ENCODE measurements around the gene FNBP1.

Gene FNBP1

GRCh38 chr9:129946246-129946995, 96.6 kb downstream of the FNBP1 start:
- H2BK12ac ChIP-seq (ENCODE audit: low read length): no peak overlapping the region
- no peak overlapping the region for H2BK15ac ChIP-seq (ENCODE audit: low read length)
- H2AK5ac ChIP-seq (ENCODE audit: low read depth, low read length): no peak overlapping the region
- no peak overlapping the region for H4K91ac ChIP-seq (ENCODE audit: low read depth, low read length, poor library complexity)
- H3K27me3 ChIP-seq (ENCODE audit: control insufficient read depth in 3 of 3, insufficient read depth in 3 of 3, low read depth in 1 of 3, low read length in 3 of 3): no peaks in the 10 kb centered on the region
- H3K4me1 ChIP-seq (ENCODE audit: control insufficient read depth in 2 of 2, insufficient read depth in 1 of 2, low read depth in 1 of 2, low read length in 2 of 2): no peaks in the 10 kb centered on the region
- no peak overlapping the region for H3K4me2 ChIP-seq (ENCODE audit: insufficient read depth, low read length, poor library complexity, severe bottlenecking)
- no peak overlapping the region for H3K18ac ChIP-seq (ENCODE audit: low read length)
- H3K14ac ChIP-seq (ENCODE audit: low read length): no peak overlapping the region
- no peak for DNase-seq (ENCODE audit: low spot score)
- no peaks in the 10 kb centered on the region for H3K79me1 ChIP-seq (ENCODE audit: low read depth, low read length)
- no peak overlapping the region for H3K9ac ChIP-seq (ENCODE audit: low read depth, low read length, poor library complexity)
- H2AFZ ChIP-seq (ENCODE audit: low read length): no peak overlapping the region
- no peak overlapping the region for H4K8ac ChIP-seq (ENCODE audit: low read depth, low read length)
- peaks cover 6 to 9% of the 10 kb centered on the region in 2 donors for H3K9me3 ChIP-seq (replicated peaks in 1 of 2; ENCODE audit: control insufficient read depth in 2 of 2, insufficient read depth in 1 of 2, low read depth in 1 of 2, low read length in 2 of 2)
- no peak overlapping the region for H3K23ac ChIP-seq (ENCODE audit: low read depth, low read length, poor library complexity)
- peaks cover 0 to 14% of the 10 kb centered on the region in 2 donors for H3K36me3 ChIP-seq (replicated peaks in 1 of 2; ENCODE audit: control insufficient read depth in 2 of 2, insufficient read depth in 2 of 2, low read length in 2 of 2)
- WGBS, 2 donors (ENCODE audit: extremely low coverage in 2 of 2, insufficient read length in 2 of 2, insufficient replicate concordance in 1 of 2): no CpG with 5 or more reads among the region's 6 CpGs
- no peak overlapping the region for H3K4me3 ChIP-seq (ENCODE audit: low read length in 2 of 2)
- H3K27ac ChIP-seq (replicated peaks; ENCODE audit: low read length): no peak overlapping the region
- H2BK120ac ChIP-seq (ENCODE audit: low read depth, low read length): no peak overlapping the region
- H2BK5ac ChIP-seq (ENCODE audit: low read length): no peak overlapping the region
- H3K4ac ChIP-seq (ENCODE audit: low read length): no peak overlapping the region

GRCh38 chr9:129945314-129945713, 97.7 kb downstream of the FNBP1 start:
- Histone ChIP-seq H3K9me3 (replicated peaks in 1 of 2; ENCODE audit: control insufficient read depth in 2 of 2, insufficient read depth in 1 of 2, low read depth in 1 of 2, low read length in 2 of 2) (peaks cover 6 to 10% of the 10 kb centered on the region in 2 donors), H2BK120ac (ENCODE audit: low read depth, low read length) (no peak overlapping the region), H3K23ac (ENCODE audit: low read depth, low read length, poor library complexity) (no peak overlapping the region), H3K4me1 (ENCODE audit: control insufficient read depth in 2 of 2, insufficient read depth in 1 of 2, low read depth in 1 of 2, low read length in 2 of 2) (no peaks in the 10 kb centered on the region), H2BK15ac (ENCODE audit: low read length) (no peak overlapping the region), H3K27ac (replicated peaks; ENCODE audit: low read length) (no peak overlapping the region), H2AK5ac (ENCODE audit: low read depth, low read length) (no peak overlapping the region), H2AFZ (ENCODE audit: low read length) (no peak overlapping the region), H3K4me2 (ENCODE audit: insufficient read depth, low read length, poor library complexity, severe bottlenecking) (no peak overlapping the region), H3K4me3 (ENCODE audit: low read length in 2 of 2) (no peak overlapping the region), H3K4ac (ENCODE audit: low read length) (no peak overlapping the region), H3K79me1 (ENCODE audit: low read depth, low read length) (no peaks in the 10 kb centered on the region), H3K9ac (ENCODE audit: low read depth, low read length, poor library complexity) (no peak overlapping the region), H3K14ac (ENCODE audit: low read length) (no peak overlapping the region), H2BK12ac (ENCODE audit: low read length) (no peak overlapping the region), H2BK5ac (ENCODE audit: low read length) (no peak overlapping the region), H4K91ac (ENCODE audit: low read depth, low read length, poor library complexity) (no peak overlapping the region), H4K8ac (ENCODE audit: low read depth, low read length) (no peak overlapping the region), H3K18ac (ENCODE audit: low read length) (no peak overlapping the region), H3K27me3 (ENCODE audit: control insufficient read depth in 3 of 3, insufficient read depth in 3 of 3, low read depth in 1 of 3, low read length in 3 of 3) (no peaks in the 10 kb centered on the region), H3K36me3 (replicated peaks in 1 of 2; ENCODE audit: control insufficient read depth in 2 of 2, insufficient read depth in 2 of 2, low read length in 2 of 2) (peaks cover 0 to 14% of the 10 kb centered on the region in 2 donors)
- no CpG with 5 or more reads among the region's 3 CpGs for WGBS, 2 donors (ENCODE audit: extremely low coverage in 2 of 2, insufficient read length in 2 of 2, insufficient replicate concordance in 1 of 2)
- no peak for DNase-seq (ENCODE audit: low spot score)

- H3K27ac ChIP-seq (replicated peaks; ENCODE audit: low read length): no peak overlapping the region
Measured at GRCh38 chr9:129944506-129945116, 98.4 kb downstream of the FNBP1 start.

GRCh38 chr9:129939431-129939830, 103.6 kb downstream of the FNBP1 start:
- H2AFZ ChIP-seq (ENCODE audit: low read length): no peak overlapping the region
- no peak overlapping the region for H3K4me3 ChIP-seq (ENCODE audit: low read length in 2 of 2)
- H3K14ac ChIP-seq (ENCODE audit: low read length): no peak overlapping the region
- no peaks in the 10 kb centered on the region for H3K79me1 ChIP-seq (ENCODE audit: low read depth, low read length)
- H2BK15ac ChIP-seq (ENCODE audit: low read length): no peak overlapping the region
- H2BK120ac ChIP-seq (ENCODE audit: low read depth, low read length): no peak overlapping the region
- no peak overlapping the region for H4K91ac ChIP-seq (ENCODE audit: low read depth, low read length, poor library complexity)
- no CpG with 5 or more reads among the region's 2 CpGs for WGBS, 2 donors (ENCODE audit: extremely low coverage in 2 of 2, insufficient read length in 2 of 2, insufficient replicate concordance in 1 of 2)
- no peaks in the 10 kb centered on the region for H3K36me3 ChIP-seq (replicated peaks in 1 of 2; ENCODE audit: control insufficient read depth in 2 of 2, insufficient read depth in 2 of 2, low read length in 2 of 2)
- DNase-seq (ENCODE audit: low spot score): no peak
- no peak overlapping the region for H2BK12ac ChIP-seq (ENCODE audit: low read length)
- H3K23ac ChIP-seq (ENCODE audit: low read depth, low read length, poor library complexity): no peak overlapping the region
- no peak overlapping the region for H2AK5ac ChIP-seq (ENCODE audit: low read depth, low read length)
- peaks cover 0 to 6% of the 10 kb centered on the region in 2 donors for H3K4me1 ChIP-seq (ENCODE audit: control insufficient read depth in 2 of 2, insufficient read depth in 1 of 2, low read depth in 1 of 2, low read length in 2 of 2)
- H4K8ac ChIP-seq (ENCODE audit: low read depth, low read length): no peak overlapping the region
- H3K9ac ChIP-seq (ENCODE audit: low read depth, low read length, poor library complexity): no peak overlapping the region
- peaks cover 6 to 10% of the 10 kb centered on the region in 2 donors for H3K9me3 ChIP-seq (replicated peaks in 1 of 2; ENCODE audit: control insufficient read depth in 2 of 2, insufficient read depth in 1 of 2, low read depth in 1 of 2, low read length in 2 of 2)
- no peak overlapping the region for H3K4me2 ChIP-seq (ENCODE audit: insufficient read depth, low read length, poor library complexity, severe bottlenecking)
- no peaks in the 10 kb centered on the region for H3K27me3 ChIP-seq (ENCODE audit: control insufficient read depth in 3 of 3, insufficient read depth in 3 of 3, low read depth in 1 of 3, low read length in 3 of 3)
- H3K4ac ChIP-seq (ENCODE audit: low read length): no peak overlapping the region
- H3K18ac ChIP-seq (ENCODE audit: low read length): no peak overlapping the region
- H3K27ac ChIP-seq (replicated peaks; ENCODE audit: low read length): no peak overlapping the region
- no peak overlapping the region for H2BK5ac ChIP-seq (ENCODE audit: low read length)

More at GRCh38 chr9:129944506-129945116, 98.4 kb downstream of the FNBP1 start:
- Histone ChIP-seq H3K4ac (ENCODE audit: low read length) (no peak overlapping the region), H2BK12ac (ENCODE audit: low read length) (no peak overlapping the region), H2BK15ac (ENCODE audit: low read length) (no peak overlapping the region), H2BK120ac (ENCODE audit: low read depth, low read length) (no peak overlapping the region), H3K27me3 (ENCODE audit: control insufficient read depth in 3 of 3, insufficient read depth in 3 of 3, low read depth in 1 of 3, low read length in 3 of 3) (no peaks in the 10 kb centered on the region), H2AK5ac (ENCODE audit: low read depth, low read length) (no peak overlapping the region), H3K36me3 (replicated peaks in 1 of 2; ENCODE audit: control insufficient read depth in 2 of 2, insufficient read depth in 2 of 2, low read length in 2 of 2) (peaks cover 0 to 14% of the 10 kb centered on the region in 2 donors), H2AFZ (ENCODE audit: low read length) (no peak overlapping the region), H4K8ac (ENCODE audit: low read depth, low read length) (no peak overlapping the region), H3K9me3 (replicated peaks in 1 of 2; ENCODE audit: control insufficient read depth in 2 of 2, insufficient read depth in 1 of 2, low read depth in 1 of 2, low read length in 2 of 2) (peaks cover 6 to 10% of the 10 kb centered on the region in 2 donors), H3K9ac (ENCODE audit: low read depth, low read length, poor library complexity) (no peak overlapping the region), H3K4me2 (ENCODE audit: insufficient read depth, low read length, poor library complexity, severe bottlenecking) (no peak overlapping the region), H3K4me1 (ENCODE audit: control insufficient read depth in 2 of 2, insufficient read depth in 1 of 2, low read depth in 1 of 2, low read length in 2 of 2) (no peaks in the 10 kb centered on the region), H3K14ac (ENCODE audit: low read length) (no peak overlapping the region), H4K91ac (ENCODE audit: low read depth, low read length, poor library complexity) (no peak overlapping the region), H3K79me1 (ENCODE audit: low read depth, low read length) (no peaks in the 10 kb centered on the region), H3K4me3 (ENCODE audit: low read length in 2 of 2) (no peak overlapping the region), H2BK5ac (ENCODE audit: low read length) (no peak overlapping the region), H3K18ac (ENCODE audit: low read length) (no peak overlapping the region), H3K23ac (ENCODE audit: low read depth, low read length, poor library complexity) (no peak overlapping the region)
- DNase-seq (ENCODE audit: low spot score): no peak
- no CpG with 5 or more reads among the region's 5 CpGs for whole genome bisulfite sequencing, 2 donors (ENCODE audit: extremely low coverage in 2 of 2, insufficient read length in 2 of 2, insufficient replicate concordance in 1 of 2)
